Measurements from ENCODE around the gene ACSF3.

- TF ChIP-seq CTCF (IDR thresholded peaks at IDR 0.05) (no peak), POLR2AphosphoS5 (IDR thresholded peaks at IDR 0.05) (no peak), POLR2A (IDR thresholded peaks at IDR 0.05) (no peak), EP300 (IDR thresholded peaks at IDR 0.05) (no peak)
These were observed 67.5 kb downstream of the ACSF3 start for GRCh38 chr16:89160977-89161701.

All from upper lobe of left lung (tissue), 4 donors.